ENCODE results near the gene HIPK2.
"Not testable (repeated sequence)": the region's sequence is repeated elsewhere in the genome, so short reads cannot be mapped to it uniquely, and the experiment has no call there.

HIPK2 gene

GRCh38 chr7:139559364-139560105 lies 218.3 kb downstream of the HIPK2 start:
- no peak for DNase-seq

GRCh38 chr7:139557857-139558581 lies 219.8 kb downstream of the HIPK2 start:
- DNase-seq: no peak

- not testable (repeated sequence) for DNase-seq
These were observed 223.7 kb downstream of the HIPK2 start for GRCh38 chr7:139553991-139554700.

- no peak for DNase-seq
These were observed 229.3 kb downstream of the HIPK2 start for GRCh38 chr7:139548302-139549028.

GRCh38 chr7:139544645-139545044 lies 233.2 kb downstream of the HIPK2 start:
- no peak for DNase-seq

- no peak for DNase-seq
These were observed 233.8 kb downstream of the HIPK2 start for GRCh38 chr7:139543801-139544603.

- no peak for DNase-seq
These were observed 235.3 kb downstream of the HIPK2 start for GRCh38 chr7:139542308-139543151.

GRCh38 chr7:139541600-139542307 lies 236.0 kb downstream of the HIPK2 start:
- no peak for DNase-seq

GRCh38 chr7:139540203-139540602 lies 237.6 kb downstream of the HIPK2 start:
- DNase-seq: no peak

- no peak for DNase-seq
These were observed 238.7 kb downstream of the HIPK2 start for GRCh38 chr7:139538881-139539635.

- DNase-seq: no peak
These were observed 241.6 kb downstream of the HIPK2 start for GRCh38 chr7:139536152-139536551.

- DNase-seq: no peak
These were observed 242.7 kb downstream of the HIPK2 start for GRCh38 chr7:139534966-139535651.

GRCh38 chr7:139534096-139534495 lies 243.7 kb downstream of the HIPK2 start:
- no peak for DNase-seq

GRCh38 chr7:139532636-139533155 lies 245.1 kb downstream of the HIPK2 start:
- no peak for DNase-seq

GRCh38 chr7:139531094-139531493 lies 246.7 kb downstream of the HIPK2 start:
- DNase-seq: no peak

- no peak for DNase-seq
These were observed 250.9 kb downstream of the HIPK2 start for GRCh38 chr7:139526578-139527544.

- DNase-seq: no peak
These were observed 252.0 kb downstream of the HIPK2 start for GRCh38 chr7:139525750-139526149.

- no peak for DNase-seq
These were observed 252.6 kb downstream of the HIPK2 start for GRCh38 chr7:139525239-139525638.

Data from stimulated activated CD4-positive, alpha-beta T cell treated with anti-CD3 and anti-CD28 coated beads, Interleukin-4, amount 100 ng/mL, for 1 hour (primary cell).